GM18873 (cell line): ENCODE data around the gene RTN4RL1.

Source experiments
- ATAC-seq: cut with Tn5 transposase; IDR thresholded peaks from one replicate; pipeline ENCODE4 v1.9.1; 2021; ENCODE audit warnings: mild to moderate bottlenecking, moderate library complexity, moderate number of reproducible peaks; ENCODE audit not compliant: unreplicated experiment, low FRiP score

RTN4RL1 gene

DNA sequence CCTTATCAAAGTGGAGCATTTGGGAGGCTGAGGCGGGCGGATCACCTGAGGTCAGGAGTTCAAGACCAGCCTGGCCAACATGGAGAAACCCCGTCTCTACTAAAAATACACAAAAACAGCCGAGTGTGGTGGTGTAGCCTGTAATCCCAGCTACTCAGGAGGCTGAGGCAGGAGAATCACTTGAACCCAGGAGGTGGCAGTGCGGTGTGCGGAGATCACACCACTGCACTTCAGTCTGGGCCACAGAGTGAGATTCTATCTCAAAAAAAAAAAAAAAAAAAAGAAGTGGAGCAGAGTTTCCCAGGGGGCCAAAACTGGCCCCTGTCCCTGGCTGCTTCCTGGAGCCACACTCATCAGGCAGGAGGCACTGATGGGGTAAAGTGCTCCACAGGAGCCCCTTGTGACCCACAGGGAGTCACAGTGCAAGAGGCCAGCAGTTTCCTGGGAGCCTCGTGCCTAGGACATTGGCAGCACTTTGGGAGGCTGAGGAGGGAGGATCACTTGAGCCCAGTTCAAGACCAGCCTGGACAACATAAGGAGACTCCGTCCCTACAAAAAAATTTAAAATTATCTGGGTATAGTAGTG lies 44.4 kb downstream of the RTN4RL1 start:
- ATAC-seq: no peak

DNA sequence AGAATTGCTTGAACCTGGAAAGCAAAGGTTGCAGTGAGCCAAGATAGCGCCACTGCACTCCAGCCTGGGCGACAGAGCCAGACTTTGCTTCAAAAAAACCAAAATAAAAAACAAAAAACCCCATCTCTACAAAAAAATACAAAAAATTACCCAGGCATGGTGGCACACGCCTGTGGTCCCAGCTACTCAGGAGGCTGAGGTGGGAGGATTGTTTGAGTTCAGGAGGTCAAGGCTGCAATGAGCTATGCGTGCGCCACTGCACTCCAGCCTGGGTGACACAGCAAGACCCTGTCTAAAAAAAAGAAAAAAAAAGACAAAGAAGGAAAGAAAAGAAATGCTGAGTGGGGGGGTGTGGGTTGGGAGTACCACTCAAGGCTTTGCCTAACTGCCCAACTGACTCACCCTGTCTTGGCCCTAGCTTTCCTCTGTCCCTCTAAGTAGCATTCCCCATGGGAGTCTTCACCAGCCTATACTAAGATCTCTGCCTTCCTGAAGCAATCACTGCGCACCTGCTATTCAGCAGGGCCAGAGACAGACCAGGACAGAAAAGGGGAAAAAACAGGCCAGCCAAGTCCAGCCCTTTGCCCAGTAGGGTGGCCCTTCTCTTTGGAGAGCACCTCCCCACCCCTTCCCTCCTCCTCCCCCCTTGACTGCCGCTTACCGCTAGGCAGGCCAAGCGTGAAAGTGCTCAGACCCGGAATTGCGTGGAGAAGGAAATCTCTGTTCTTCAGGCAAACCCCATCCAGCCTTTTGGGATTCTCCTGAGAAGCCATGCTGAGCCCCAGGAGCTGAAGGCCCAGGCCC lies 45.8 kb downstream of the RTN4RL1 start:
- ATAC-seq: no peak

DNA sequence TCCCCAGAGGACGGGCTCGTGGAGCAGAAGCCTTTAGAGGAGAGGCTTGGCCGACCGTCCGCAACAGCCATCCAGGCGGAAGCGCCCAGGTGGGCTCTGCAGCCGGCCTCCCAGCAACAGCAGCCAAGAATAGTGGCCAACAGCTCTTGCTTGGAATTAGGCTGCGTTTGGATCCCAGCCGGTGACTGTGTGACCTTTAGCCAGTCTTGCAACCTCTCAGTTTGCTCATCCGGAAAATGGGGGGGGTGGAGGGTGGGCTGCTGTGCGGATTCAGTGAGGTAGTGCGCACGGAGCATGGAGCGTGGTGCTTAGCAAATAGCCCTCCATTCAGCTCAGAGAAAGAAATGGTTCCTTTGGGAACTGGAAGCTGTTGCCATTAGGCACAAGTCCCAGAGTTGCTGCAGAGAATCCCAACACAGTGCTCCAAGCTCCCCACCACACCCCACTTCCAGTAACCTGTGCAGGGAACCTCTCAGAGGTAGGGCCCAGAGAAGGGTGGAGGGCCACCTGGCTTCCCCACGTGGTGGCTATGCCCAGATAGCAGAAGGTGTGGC lies 46.7 kb downstream of the RTN4RL1 start:
- no peak for ATAC-seq

DNA sequence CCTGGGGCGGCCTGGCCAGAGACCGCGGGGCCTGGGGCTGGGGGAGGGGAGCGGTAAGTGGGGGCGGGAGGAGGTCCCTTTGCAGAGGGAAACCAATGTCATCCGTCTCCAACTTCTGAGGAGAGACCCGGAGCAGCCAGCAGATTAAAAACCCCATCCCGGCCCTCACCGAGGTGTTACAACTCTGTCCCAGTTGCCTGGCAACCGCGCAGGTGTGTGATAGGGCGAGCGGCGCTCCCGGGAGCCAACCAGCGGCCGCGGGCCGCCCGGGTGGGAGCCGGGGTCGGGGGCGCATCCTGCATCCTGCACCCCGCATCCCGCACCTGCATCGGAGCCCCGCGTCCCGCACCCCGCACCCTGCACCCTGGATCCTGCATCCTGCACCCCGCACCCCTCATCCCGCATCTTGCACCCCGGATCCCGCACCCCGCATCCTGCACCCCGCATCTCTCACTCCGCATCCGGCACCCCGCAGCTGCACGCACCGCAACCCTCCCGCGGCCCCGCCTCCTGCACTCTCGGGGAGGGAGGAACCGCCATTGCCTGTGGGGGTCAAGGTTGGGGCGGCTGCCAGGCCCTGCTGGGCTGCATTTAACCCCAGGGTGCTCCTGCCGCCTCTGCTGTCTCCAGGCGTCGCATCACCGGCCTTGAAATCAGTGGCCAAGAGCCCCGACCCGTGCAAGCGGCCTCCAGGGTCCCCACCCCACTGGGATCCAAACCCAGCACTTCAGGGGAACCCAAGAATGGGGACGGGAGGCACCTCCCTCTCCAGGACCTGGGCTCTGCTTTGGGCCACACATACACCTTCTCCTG lies 47.3 kb downstream of the RTN4RL1 start:
- ATAC-seq: no peak

DNA sequence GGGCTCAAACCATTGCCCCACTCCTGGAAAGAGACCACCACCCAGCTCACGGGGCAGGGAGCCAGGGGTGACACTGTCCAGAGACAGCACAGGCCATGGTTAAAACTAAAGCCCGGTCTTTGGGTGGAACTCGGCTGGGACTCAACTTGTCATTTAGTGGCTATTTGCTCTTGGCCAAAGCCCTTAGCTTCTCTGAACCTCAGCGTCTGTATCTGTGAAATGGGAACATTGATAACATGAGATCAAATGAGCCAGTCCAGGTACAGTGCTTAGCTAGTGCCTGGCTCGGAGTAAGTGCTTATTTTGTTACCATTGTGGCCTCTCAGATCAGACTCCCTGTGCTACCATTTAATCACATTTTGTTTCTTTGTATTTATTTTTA lies 48.5 kb downstream of the RTN4RL1 start:
- no peak for ATAC-seq

DNA sequence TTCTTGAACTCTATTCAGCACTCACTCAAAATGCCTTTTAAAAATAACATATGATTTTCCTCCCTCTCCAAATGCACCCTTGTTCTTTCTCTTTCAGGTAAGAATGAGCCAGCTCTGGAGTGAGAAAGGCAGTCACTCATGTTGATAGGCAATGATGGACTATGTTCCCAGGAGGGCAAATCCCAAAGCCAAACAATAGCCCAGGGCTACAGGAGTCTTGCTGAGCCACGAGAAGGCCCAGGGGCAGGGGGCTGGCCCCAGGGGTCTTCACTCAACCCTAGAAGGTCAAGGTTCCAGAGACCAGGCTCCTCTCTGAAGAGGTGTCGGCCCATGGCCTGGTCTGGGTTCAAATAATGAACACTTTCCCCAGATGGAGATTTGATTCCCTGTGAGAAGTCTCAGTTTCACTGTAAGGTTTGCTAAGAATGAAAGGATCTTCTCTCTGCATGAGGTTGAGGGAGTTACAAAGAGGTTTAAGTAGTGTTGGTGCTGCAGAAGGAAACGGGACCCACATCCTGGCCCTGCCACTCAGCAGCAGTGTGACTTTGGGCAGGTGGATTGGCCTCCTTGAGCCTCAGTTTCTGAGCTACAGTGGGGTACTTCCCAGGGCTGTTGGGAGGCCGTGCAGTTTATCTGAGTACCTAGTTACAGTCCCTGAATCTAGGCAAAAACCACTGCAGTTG lies 49.0 kb downstream of the RTN4RL1 start:
- no peak for ATAC-seq

DNA sequence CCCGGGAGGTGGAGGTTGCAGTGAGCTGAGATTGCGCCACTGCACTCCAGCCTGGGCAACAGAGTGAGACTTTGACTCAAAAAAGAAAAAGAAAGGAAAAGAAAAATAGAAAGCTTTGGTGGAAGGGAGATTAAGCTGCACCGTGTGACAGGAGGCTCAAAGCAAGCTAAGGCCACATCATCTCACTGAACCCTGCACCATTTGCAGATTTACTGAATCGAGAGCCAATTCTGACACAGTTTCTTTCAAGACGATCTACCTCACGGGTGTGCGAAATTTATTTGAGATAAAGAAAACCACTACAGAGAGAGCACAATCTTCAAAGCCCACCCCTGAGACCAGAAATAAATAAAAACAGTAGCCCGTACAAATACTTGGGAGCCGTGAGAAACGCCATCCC lies 49.6 kb downstream of the RTN4RL1 start:
- no peak for ATAC-seq

DNA sequence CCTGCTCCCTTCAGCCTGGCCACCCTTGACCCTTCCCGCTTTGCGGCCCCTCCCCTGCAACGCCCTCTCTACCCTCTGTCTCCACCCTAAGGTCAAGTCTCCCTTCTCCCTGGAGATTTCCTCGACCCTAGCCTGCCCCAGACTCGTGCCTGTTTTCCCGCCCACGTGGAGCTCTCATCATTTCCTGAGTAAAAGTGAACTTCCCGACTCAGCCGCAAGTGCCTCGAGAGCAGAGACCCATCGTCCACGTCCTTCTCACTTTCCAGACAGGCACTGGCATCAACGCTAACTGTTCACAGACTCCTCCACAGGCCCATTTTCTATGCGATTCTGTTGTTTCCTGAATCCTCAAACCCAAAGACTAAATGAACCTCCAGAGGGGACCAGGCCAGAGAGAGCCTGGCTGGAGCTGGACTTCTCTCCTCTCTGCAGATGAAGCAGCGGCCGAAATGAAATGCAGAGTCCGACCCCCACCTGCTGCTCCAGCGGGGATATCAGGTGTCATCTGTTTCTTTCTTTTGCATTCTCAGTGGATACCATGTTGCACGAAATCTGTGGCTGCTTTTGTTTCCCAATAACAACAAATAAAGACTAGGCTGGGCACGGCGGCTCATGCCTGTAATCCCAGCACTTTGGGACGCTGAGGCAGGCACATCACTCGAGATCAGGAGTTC lies 52.5 kb downstream of the RTN4RL1 start:
- no peak for ATAC-seq

DNA sequence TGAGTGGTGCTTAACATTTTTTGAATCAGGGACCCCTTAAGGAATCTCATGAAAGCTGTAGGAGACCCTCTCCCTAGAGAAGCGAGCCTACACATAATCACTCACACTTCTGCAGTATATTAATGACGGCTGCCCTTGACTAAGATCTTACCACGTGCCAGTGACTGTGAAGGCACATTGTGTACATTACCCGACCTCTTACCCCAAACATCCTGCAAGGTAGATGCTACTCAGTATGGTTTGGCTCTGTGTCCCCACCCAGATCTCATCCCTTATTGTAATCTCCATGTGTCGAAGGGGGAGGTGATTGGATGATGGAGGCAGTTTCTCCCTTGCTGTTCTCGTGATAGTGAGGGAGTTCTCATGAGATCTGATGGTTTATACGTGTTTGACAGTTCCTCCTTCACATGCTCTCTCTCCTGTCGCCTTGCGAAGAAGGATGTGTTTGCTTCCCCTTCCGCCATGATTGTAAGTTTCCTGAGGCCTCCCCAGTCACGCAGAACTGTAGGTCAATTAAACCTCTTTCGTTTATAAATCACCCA lies 54.2 kb downstream of the RTN4RL1 start:
- ATAC-seq: no peak

DNA sequence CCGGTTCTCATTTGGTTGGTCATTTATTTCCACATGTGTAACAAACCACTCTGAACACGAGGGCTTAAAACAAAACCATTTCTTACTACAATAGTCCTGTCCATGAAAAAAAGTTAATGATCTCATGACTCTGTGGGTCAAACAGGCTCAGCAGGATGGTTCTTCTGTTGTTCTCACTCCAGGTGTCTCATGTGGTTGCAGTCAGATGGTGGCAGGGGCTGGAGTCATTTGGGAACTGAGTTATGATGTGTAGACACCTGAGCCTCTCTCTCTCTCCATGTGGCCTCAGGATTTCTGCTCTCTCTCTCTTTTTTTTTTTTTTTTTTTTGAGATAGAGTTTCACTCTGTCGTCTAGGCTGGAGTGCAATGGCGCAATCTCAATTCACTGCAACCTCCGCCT lies 55.4 kb downstream of the RTN4RL1 start:
- no peak for ATAC-seq

DNA sequence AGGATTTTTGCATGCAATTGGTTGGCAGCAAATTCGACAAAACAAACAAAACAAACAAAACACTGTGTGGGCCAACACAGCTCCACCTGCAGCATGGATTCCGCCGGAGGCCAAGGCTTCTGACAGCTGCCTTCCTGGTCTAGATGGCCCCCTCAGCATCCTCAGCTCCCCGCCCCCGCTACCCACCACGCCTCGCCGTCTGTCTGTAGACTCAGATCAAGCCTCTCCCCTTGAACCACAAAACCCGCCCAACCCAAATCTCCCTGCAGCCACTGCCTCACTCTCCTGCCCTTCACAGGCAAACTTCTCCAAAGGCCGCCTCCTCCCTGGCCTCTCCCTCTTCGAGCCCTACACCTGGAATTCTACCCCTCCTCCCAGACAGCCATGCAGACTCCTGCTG lies 57.9 kb downstream of the RTN4RL1 start:
- no peak for ATAC-seq

DNA sequence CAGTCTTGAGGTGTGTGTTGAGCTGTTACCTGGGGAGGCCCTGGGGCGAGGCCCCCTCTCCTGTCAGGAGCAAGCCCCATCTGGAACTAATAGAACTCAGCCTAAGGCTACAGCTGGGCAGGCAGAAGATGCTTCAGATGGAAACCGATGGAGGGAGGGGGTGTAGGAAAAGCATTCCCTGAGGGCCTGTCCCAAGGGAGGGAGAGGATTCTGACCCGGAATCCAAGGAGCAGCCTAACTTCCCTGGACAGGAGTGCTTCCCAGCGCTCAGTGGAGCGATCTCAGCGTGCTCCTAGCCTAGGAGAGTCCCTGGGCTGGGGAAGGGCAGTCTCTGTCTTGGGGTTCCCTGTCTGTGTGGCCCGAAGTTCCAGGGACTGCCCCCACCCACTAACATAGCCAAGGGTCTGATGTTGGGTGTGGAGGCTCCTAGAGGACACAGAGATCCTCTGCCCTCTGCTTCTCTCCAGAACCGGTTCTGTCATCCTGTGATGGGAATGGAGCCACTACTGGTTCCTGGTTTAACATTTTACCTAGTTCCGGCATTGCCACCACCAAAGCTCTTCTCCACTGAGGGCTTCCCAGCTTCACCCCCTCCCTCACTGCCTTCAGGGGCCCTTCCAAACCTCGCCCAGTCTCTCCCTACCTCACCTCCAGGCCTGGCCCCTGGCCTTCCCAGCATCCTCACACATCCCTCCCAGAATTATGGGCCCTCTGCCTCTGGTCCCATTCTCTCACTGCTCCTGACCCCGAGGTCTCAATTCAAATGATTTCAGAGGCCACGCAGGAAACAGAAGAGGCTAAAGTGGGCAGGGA lies 58.7 kb downstream of the RTN4RL1 start:
- ATAC-seq: no peak

DNA sequence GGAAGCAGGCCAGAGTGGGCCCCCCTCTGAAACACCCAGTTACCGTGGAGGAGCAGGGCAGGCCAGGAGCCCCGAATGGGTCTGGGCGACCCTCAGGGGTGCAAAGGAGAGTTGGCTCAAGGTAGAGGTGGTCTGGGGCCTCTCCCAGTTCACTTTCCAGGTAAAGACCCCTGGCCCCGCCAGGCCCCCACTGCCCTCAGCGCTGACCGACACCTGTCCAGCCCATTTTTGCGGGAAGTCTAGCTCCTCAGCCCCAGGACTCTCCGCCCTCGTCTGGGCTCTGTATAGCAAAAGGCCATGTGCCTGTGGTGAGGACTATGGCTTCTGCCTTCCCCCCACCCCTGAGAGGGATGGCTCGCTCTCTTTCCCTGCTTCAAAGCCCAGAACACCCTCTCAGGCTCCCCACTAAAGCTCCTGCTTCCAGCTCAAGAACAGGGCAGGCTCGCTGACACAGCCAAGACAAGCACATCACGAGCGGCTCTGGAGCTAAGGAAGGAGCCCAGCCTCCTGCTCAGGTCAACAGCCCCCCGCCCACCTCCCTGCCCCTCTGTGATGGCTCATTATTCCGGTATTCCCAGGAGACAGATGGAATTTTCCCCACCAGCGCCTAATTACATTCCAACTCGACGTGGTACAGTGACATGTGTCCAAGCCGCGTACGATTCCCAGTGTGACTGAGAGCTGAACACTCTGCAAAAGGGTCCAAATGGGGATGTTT lies 59.4 kb downstream of the RTN4RL1 start:
- no peak for ATAC-seq

DNA sequence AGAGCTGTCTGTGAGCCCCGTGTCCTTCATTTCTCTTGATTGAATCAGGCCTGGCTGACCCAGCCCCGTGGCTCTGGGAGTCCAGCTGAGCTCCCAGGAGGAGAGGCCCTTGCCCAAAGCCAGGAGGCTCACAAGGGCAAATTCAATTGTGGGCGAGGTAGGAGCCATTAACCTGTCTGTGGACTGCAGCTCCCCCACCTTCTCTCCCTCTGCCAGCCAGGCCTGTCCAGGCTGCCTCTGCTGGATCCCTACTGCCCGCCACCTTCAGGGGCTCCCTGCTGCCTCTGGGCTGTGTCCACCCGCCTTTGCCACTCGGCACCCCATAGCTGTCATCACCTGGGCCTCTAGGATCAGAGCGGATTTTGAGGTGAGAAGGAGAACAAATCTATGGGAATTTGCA lies 61.9 kb downstream of the RTN4RL1 start:
- ATAC-seq: no peak

DNA sequence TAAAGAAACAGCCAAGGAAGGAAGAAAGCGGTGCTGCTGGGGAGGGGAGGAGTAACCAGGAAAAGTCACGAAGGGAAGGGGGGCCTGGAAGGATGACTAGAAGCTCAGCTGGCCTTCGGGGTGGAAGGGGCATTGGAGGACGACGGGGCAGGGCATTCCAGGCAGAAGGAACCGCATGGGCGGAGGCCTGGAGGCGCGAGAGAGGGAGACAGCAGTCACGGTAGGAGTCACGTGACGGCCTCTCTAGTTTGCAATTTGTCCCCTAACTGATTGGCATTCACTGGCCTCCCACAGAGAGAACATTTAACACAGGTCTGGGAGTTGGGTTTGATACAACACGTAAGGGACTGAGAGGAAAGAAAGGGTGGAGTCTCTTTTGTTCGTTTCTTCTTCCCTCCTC lies 63.9 kb downstream of the RTN4RL1 start:
- no peak for ATAC-seq

DNA sequence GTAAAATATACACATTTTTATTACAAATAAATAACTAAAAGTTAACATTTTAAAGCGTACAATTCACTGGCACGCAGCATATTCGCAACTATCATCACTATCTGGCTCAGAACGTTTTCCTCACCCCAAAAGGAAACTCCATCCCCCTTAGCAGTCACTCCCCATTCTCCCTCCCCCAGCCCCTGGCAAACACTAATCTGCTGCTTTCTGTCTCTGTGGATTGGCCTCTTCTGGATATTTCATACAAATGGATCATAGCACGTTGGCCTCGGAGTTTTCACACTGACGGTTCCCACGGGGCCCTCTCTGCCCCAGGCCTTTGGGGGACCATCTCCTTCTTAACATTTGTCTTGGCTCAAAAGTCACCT lies 64.6 kb downstream of the RTN4RL1 start:
- ATAC-seq: no peak

DNA sequence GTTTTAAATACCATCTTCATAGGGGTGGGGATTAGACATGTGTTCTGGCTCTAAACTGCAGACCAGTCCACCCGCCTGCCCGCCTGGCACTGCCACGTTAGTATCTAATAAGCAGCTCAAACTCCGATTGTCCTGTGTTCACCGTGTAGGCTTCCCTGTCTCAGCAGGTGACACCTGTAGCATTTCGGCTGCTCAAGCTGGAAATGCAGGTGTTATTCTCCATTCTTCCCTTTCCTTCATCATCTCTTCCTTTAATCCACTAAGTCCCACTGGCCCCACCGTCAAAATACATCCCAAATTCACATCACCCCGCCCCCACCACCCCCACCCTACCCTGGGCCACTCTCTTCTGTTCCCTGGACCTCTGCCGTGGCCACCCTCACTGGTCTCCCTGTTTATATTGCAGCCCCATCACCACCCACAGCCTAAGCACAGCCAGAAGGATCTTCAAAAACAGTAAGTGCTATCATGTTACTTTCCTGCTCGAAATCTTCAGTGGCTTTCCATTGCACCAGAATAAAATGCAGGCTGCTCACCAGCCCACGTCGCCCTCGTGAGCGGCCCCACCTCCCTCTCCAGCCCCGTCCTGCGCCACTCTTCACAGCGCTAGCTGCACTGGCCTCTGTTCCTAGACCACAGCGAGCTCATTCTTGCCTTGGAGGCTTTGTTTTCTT lies 65.1 kb downstream of the RTN4RL1 start:
- ATAC-seq: no peak
